ENCODE results near the gene CSNK2A2.

The CSNK2A2 gene

DNA sequence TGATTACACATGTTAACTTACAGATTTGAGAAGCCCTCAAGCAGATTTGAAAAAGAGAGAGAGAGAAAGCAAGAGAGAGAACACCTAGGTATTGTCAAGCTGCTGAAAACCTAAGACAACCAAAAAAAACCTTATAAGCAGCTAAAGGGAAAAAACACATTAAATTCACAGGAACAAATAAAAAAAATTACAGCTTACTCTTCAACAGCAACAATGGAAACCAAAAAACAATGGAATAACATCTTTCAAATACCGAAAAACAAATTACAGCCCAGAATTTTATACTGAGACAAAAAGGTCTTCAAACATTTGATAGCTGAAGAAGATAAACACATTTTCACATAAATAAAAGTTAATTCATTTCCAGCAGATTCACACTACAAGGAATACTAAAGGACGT lies 60.3 kb downstream of the CSNK2A2 start:
- no peak for DNase-seq

DNA sequence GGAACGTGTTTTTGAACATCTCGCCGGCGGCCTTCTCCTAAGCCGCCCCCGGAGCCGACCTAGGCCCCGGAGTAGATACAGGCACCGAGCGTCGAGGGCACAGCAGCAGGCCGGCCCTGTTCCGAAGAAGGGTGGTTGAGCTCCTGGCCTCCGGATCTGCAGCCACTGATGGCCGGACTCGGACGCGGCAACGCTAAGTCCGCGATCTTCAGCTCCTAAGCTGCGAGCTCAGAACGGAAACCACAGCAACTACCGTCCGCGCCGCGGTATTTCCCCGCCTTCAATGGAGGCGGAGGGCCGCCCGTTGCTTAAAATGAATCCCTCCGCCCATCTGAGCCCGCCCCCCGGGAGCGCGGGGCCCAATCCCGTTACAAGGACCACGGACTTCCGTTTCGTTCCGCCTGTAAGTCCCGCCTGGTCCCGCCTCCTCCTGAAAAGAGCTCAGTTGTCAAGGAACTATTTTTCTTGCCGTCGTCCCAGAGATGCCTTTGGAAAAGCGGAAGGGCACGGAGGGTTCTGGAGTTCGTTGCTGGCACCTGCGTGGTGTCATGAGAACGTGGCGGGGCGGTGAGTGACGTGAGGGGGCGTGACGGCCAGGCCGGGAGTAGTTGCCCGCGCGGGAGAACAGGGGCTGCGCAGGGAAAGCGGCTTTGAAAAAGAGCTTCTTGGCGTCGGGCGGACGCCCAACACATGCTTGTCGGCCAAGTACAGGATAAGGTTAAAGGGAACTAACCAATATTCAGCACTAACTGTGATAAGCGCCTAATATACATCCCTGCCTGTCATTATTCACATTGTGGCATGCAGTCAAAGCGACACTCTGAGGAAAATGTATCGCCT lies 68.6 kb downstream of the CSNK2A2 start, which contains the start of gene CFAP20:
TSS of gene CFAP20 (minus strand) at position 285 of the 840 bp plus-strand sequence. CDS start at position 19, 266 bp downstream.
- DNase-seq = peak; percentile 95

DNA sequence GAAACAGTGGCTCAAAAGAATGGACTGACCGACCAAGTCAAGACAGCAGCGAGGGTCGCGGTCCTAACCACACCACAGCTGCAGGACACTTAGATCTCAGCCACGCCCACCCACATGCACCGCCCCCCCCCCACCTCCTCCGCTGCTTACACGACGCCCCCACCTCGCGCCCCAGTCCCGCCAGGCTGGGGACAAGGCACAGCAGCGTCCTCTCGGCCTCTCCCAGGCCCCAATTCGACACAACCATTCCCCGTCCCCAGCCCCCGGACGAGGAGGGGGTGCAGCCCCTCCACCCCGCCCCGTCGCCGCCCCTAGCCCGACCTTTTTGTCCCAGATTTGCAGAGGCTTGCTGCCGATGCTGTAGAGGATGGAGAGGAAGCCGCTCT lies 69.2 kb downstream of the CSNK2A2 start:
- no peak for DNase-seq

DNA sequence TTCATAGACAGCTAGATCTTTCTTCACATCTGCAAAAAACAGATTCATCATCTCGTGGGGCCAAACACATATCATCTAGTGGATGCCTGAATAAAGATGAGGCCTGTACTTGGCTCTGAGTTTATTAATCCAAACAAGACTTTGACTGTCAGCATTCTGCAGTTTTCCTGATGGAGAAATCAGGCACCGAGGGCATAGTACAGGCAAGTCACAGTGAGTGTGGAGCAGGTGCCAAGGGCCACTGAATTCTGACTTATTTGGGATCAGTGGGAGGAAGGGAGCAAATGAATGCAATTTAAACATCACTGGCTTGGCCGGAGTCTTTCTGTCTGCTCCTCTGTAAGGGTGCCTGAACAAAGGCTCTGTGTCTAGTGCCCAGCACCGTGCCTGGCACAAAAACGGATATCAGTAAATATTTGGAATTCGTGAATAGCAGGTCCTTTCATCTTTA lies 69.7 kb downstream of the CSNK2A2 start:
- no peak for DNase-seq

DNA sequence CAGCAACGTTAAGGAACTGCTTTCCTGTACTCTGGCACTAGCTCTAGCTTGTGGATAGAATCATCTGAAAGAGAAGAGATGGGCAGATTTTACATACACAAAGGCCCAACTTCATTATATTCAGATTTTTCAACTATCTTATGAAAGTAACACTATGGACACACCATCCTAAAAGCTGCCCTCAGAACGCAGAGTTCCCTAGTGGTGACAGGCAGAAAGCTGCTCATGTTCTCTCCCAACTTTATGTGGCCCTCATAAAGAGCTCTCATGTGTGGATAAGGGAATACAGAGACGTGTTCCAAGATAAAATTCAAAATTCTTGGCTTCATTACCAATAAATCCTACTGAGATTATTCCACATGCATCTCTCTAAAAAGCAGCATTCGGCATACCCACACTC lies 70.3 kb downstream of the CSNK2A2 start:
- DNase-seq = no peak

DNA sequence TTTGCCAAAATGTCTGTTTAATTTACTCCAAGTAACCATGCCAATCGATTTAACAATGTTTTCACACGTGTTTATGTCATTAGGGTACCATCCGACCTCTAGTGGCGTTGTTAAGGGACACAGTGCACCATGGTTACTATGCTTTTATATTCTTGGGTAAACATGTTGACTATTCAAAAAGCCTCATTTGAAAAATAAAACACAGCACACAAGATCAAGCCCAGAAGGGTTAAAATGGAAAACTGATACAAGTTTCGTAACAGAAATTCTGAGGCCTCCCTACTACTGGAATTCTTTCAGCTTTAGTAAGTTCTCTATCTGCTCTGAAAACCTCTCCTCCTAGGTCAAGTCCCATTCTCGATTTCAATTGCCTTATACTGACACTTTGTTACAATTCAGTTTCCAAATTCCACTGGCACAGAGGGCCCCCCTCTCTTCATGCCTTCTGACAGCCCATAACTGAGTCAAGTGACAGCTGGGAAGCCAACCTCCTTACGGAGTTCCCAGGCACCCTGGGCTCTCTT lies 70.8 kb downstream of the CSNK2A2 start:
- no peak for DNase-seq

DNA sequence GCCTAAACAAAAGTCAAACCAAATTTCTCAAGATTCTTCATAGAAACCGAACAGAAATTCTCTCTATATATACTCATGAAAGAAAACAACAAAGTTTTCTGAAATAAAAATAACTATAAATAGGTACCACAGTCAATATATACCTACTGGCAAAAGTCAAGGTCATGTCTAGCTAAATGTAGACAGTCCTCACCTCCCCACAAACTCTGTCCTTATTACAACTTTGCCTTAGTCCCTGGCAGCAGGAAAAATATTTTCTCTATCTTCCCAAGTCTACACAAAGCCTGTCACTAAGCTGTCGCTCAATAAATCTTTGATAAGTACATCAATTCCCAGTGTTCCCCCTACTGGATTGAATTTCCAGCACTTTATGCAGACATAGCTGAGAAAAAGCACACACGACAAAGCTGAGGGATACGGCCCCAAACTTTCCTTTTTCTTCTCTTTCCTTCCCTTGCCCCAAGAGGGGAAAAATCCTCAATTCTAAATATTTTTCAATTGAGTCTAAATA lies 71.4 kb downstream of the CSNK2A2 start:
- DNase-seq = no peak

DNA sequence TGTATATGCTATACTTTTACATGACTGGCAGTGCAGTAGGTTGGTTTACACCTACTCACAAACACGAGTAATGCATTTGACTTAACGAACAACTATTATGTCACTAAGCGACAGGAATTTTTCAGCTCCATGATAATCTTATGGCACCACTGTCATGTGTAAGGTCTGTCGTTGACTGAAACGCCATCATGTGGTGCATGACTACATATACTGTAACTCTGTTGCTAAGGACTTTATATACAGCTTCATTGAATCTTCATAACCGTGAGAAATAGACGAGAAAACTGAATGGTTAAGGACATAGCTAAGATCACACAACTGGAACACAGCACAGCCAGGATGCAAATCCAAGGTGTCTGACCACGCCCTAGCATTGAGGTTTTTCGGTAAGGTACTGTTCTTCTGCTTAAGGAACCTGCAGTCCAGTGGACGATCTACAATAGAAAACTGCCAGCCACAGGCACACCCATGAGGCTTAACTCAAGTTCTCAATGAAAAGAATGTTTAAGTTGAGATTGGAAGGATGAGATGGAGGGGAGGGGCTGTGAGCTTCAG lies 72.0 kb downstream of the CSNK2A2 start:
- no peak for DNase-seq

DNA sequence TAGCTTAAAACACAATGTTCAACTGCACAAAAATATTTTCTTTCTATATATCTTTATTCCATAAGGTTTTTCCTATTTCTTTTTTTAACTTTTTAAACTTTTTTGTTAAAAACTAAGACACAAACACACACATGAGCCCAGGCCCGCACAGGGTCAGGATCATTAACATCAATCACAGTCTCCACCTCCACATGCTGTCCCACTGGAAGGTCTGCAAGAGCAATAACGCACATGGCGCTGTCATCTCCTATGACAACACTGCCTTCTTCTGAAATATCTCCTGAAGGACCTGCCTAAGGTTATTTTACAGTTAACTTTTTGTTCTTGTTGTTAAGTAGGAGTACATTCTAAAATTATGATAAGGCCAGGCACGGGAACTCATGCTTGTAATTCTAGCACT lies 72.9 kb downstream of the CSNK2A2 start:
- no peak for DNase-seq

DNA sequence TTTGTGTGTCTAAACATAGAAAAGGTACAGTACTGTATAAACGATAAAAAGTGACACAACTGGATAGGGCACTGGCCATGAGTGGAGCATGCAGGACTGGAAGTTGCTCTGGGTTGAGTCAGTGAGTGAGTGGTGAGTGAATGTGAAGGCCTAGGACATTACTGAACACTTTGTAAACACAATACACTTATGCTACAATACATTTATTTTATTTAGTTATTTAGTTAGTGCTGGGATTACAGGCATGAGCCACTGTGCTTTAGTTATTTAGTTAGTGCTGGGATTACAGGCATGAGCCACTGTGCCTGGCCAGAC lies 73.3 kb downstream of the CSNK2A2 start:
- DNase-seq = no peak

DNA sequence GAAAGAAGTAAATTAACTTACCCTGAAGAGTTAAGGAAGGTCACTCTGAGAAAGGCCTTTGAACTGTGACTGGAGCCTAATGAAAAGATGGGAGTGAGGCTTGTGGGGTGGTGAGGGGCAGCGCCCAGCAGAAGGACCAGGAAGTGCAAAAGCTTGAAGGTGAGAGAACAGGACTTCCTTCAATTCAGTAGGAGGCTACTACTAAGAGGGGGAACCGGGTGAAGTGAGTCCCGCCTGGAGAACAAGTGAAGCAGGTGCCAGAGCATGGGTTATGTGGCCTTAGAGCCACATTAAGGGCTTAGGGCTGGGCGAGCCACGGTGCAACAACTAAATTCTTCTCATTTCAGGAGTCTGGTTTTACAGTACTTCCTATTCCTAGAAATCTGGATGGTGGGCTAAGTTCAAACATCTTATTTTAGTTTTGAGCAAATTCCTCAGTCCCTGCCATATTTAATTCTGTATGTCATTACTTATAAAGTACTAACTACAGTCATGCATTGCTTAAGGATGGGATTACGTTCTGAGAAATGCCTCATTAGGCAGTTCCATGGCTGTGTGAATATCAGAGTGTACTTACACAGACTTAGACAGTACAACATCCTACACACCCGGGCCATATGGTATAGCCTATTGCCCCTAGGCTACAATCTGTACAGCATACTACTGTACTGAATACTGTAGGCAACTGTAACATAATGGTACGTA lies 73.9 kb downstream of the CSNK2A2 start:
- DNase-seq = peak; percentile 37

DNA sequence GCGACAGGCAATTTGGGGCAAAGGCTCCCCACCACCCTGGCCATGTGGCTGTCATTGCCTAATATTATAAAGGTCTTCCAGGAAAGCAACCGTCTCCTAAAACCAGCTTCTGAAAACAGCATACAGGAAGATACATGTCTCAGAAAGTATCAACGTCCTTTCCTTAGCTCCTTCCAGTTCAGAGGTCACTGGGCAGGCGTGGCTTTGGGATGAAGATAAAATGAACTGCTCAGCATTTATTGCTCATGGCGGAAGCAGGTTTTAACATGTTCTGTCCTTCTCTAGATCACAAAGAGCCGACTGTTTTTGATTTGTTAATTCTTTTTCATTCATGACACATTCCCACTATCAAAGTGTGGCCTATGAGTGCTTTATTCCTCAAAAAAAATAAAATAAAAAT lies 76.8 kb downstream of the CSNK2A2 start:
- DNase-seq = no peak

DNA sequence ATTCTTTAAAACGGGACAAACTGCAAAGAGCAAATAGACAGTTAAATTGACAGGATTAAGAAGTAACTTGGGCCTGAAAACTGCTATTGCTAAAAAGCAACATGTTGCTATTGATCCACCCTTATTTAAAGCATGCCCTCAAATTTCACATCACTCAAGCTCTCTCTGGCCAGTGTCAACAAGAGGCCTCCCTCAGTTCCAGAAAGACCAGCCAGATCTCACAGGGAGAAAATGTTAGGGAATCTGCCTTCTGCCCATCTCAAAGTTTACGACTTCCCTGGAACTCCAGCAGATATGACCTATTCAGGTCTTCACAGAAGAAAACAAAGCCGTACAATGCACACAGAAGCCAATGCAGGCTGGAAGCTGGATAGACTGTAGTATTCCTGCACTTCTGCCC lies 77.7 kb downstream of the CSNK2A2 start:
- no peak for DNase-seq

DNA sequence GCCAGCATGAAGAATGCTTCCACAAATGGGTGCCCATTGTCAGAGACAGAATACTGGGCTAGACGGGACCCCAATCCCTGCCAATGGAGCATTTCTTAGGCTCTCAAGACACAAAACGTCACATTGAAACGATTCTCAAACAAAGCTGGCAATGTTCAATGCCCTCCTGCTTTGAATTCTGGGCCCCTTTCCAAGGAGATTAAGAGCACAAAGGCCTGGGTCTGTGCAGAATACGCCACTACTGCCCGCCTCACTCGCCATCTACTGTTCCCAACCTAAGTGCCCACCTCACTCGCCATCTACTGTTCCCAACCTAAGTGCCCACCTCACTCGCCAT lies 78.4 kb downstream of the CSNK2A2 start:
- DNase-seq = no peak

DNA sequence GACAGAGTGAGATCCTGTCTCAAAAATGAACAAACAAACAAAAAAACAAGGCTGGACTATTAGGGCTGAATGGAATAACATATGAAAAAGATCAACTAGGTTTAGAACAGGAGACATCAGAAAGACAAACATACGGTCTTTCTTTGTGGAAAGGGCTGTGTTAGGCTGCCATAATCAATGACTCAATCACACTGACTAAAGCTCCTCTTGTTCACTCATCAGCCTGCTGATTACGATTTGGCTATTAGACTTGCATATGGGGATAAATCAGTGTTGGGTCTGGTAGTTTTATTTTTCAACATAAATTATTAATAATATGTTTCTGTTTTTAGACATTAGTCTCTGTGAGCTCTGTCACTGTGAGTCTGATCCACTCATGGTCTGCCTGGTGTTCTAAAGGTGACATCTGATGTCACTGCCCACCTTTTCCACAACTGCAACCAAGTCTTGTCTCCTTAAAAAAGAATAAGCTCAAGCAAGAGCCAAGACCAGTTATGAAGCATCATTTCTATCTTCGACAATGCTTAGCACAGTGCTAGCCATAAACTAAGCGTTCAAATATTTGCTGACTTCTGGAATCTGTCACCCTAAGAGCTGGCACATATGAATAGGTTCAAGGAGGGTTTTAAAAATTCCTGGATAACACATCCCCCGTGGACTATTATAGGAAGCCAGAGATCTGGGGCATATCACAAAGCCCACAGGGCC lies 79.0 kb downstream of the CSNK2A2 start:
- DNase-seq = no peak

DNA sequence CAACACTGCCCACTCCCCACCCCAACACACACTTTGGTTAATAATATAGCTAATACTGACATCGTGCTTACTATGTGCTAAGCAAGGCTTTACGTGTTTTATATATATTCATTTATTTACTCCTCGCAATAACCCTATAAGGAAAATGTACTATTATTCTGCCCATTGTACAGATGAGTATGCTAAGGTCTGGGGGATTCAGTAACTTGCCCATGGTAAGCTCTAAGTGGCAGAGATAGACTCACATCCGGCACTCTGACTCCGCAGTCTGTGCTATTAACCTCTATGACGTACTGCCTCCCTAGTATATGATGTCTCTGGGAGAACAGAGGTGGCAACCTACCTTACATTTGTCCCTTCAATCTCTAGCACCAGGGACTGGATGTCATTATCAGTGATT lies 81.4 kb downstream of the CSNK2A2 start:
- DNase-seq = no peak

DNA sequence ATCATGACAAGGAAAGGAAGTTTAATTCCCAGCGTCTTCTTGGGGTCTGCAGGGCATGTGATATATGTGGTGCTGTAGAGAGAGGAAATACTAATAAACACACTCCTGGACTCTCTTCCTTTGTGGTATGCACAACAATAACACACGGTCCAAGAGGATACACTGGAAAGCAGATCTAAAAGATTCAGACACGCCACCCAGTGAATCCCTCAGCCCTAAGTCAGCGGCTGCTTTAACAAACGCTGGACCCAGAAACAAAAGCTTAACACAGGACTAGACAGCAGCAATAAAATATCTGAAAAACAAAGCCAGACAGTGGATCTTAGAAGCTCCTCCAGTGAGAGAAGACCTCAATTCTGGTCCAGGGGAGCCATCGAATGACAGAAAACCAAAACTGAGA lies 81.8 kb downstream of the CSNK2A2 start:
- no peak for DNase-seq

DNA sequence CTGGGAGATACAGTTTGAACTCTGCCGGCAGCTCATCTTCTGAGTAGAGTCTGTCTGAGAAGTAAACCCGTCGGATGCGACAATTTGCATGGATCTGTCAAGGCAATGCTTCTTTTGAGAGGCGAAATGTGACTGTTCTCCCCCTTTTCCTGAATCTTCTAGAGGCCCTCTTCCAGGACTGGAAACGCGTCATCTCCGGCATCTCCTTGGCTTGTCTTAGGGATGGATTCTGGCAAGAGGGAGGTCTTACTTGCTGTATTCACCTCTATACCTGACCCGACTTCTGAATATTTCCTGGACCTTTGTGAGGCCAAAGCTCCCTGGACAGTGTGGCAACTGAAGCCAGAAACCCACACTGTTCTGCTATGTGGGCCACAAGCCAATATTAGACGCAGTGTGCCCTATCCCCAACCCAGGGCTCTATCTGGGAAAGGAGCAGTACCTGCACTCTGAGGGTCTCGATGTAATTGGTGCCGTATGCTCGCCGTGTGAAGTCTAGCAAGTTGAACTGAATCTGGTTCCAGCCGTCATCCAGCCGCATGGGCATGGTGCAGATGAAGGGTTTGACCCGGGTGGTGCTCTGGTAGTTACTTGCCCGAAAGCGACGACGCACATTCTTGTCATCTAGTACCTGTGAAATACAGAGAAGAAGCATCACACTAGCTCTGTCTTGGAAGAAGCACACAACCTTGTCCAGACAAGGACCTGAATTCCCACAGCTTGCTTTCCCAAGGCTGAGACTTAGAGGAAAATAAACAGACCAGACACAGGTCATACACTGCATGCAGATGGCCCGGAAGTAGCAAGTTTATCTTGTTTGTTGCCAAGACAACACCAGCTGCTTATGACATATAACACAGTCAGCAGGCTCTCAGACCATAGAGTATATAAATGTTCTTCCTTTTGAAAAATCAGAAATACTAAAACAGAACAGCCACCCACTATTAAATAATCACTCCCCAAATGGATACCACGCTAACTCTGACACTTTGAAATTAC lies 82.8 kb downstream of the CSNK2A2 start:
- DNase-seq = no peak

DNA sequence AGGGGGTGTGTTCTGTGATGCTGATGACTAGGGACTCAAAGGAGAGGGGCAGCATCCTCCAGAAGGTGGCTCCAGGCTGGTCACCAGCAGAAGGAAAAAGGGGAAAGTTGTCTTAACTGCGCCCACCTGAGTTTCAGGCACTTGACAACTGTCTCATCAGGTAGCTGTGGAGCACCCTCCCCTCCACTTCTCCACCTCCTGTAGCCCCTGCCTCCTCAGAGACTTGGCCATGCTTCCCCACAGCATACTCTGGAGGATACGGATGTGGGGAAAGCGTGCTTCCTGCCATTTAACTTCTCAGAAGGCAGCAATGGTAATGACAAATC lies 86.6 kb downstream of the CSNK2A2 start:
- DNase-seq = no peak

DNA sequence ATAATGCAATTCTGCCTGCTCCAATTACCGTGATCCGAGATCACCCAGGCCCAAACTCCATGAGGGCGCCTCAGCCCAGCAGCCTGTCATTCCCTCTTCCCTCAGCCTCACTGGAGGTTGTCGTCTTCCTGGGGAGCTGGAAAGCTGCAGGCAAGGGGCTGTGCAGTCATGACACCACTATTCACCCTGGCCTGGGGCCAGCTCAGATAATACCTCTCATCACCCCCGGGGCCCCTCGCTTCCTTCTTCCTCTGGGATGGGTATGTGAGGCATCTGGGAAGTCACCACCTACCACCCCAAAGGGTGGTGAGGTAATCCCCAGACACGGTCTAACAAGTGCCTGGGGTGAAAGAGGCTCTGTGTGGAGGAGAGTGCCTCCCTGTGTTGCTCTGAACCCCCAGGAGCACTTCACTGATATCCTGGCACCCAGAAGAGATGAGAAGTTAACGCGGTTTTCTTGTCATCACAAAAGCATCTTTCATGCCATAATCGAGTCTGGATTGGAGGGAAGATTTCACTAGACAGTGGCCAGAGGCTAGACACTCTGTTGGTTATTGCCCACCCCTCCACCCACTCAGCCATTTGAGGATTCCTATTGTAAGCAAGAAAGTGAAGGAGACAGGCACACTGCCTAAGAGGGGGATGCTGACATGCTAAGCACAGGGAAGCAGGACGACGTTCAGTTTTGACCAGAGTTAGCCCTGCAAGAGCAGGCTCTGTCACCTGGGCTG lies 87.2 kb downstream of the CSNK2A2 start:
- no peak for DNase-seq

DNA sequence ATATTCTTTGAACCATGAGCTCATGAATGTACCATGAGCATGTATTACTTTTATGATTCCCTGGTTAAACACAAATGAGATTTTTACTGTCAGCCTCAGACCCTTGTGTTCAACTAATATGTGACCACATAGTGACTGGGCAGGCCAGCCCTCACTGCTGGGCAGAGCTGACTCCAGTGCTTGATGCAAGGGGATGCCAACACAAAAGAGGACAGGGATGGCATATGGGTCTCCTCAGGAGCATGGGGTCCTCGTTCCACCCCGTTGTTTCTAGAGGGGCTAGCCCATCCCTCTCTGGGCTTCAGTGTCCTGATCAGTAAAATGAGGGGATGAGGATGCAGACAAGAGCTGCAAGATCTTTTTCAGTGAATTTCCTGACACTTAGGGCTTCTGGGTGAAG lies 88.0 kb downstream of the CSNK2A2 start:
- no peak for DNase-seq
